ENCODE results near the gene ICAM5. TPM values are rescaled to one million over a fixed set of nuclear protein-coding genes. Genes with fewer than 3 reads are reported as not detected.
"Not testable (repeated sequence)": the region's sequence is repeated elsewhere in the genome, so short reads cannot be mapped to it uniquely, and the experiment has no call there.

Gene ICAM5
- 2.2 to 9.3 TPM (median 8.9 TPM) in 3 replicates for total RNA-seq
- long read RNA-seq, partial matches to known transcripts: 6 of 12 reads
- long read RNA-seq, other reads (novel, unspliced or antisense): 3 of 12 reads

DNA sequence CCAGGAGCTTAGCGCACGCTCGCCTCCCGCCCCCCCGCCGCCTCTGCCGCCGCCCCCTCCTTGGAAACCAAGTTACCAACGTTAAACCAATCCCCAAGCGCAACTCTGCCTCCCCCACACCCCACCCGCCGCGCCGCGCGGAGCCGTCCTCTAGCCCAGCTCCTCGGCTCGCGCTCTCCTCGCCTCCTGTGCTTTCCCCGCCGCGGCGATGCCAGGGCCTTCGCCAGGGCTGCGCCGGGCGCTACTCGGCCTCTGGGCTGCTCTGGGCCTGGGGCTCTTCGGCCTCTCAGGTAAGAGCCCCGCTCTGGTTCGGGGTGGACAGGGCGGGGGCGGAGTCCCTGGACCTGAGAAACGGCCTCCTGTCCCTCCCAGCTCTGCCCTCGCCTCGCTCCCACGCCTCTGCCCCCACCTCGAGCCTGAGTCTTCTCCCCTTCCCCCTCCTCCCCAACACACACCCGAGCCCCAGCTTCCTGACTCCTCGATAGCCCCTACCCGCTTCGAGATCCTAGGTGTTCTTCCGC lies at the start of gene ICAM5:
Gene ICAM5, plus strand, starts transcription at position 117 of the 521 bp plus-strand sequence. Its CDS starts 92 bp downstream, at position 209.
- Mint-ChIP-seq H3K27ac (ENCODE audit: unreplicated experiment) (peak within 1 kb of the TSS; percentile 68), H3K4me3 (ENCODE audit: unreplicated experiment) (peak within 1 kb of the TSS; percentile 83), H3K9me3 (ENCODE audit: low read depth) (no peaks in the 10 kb centered on the region), H3K27me3 (ENCODE audit: low read depth) (peaks cover 48% of the 10 kb centered on the region), H3K36me3 (ENCODE audit: low read depth) (peaks cover 9% of the 10 kb centered on the region), H3K4me1 (ENCODE audit: low read depth) (peaks cover 46% of the 10 kb centered on the region)
- no peak for DNase-seq (ENCODE audit: low spot score)
- TF ChIP-seq, protein P1, sequence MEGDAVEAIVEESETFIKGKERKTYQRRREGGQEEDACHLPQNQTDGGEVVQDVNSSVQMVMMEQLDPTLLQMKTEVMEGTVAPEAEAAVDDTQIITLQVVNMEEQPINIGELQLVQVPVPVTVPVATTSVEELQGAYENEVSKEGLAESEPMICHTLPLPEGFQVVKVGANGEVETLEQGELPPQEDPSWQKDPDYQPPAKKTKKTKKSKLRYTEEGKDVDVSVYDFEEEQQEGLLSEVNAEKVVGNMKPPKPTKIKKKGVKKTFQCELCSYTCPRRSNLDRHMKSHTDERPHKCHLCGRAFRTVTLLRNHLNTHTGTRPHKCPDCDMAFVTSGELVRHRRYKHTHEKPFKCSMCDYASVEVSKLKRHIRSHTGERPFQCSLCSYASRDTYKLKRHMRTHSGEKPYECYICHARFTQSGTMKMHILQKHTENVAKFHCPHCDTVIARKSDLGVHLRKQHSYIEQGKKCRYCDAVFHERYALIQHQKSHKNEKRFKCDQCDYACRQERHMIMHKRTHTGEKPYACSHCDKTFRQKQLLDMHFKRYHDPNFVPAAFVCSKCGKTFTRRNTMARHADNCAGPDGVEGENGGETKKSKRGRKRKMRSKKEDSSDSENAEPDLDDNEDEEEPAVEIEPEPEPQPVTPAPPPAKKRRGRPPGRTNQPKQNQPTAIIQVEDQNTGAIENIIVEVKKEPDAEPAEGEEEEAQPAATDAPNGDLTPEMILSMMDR (IDR thresholded peaks at IDR 0.05): no peak

- not testable (repeated sequence) for DNase-seq (ENCODE audit: low spot score); H3K36me3 Mint-ChIP-seq (ENCODE audit: low read depth); H3K27me3 Mint-ChIP-seq (ENCODE audit: low read depth); H3K4me3 Mint-ChIP-seq (ENCODE audit: unreplicated experiment); H3K27ac Mint-ChIP-seq (ENCODE audit: unreplicated experiment); H3K9me3 Mint-ChIP-seq (ENCODE audit: low read depth)
- H3K4me1 Mint-ChIP-seq (ENCODE audit: low read depth): peaks cover 13% of the 10 kb centered on the region
Observed at GRCh38 chr19:10241826-10242449, 47.8 kb upstream of the ICAM5 start.

GRCh38 chr19:10243606-10244005 lies 46.1 kb upstream of the ICAM5 start:
- peaks cover 5% of the 10 kb centered on the region for H3K4me1 Mint-ChIP-seq (ENCODE audit: low read depth)
- TF ChIP-seq, protein P1 (IDR thresholded peaks at IDR 0.05): no peak
- no peaks in the 10 kb centered on the region for H3K36me3 Mint-ChIP-seq (ENCODE audit: low read depth)
- no peaks in the 10 kb centered on the region for H3K27me3 Mint-ChIP-seq (ENCODE audit: low read depth)
- DNase-seq (ENCODE audit: low spot score): no peak
- no peak overlapping the region for H3K27ac Mint-ChIP-seq (ENCODE audit: unreplicated experiment)
- no peaks in the 10 kb centered on the region for H3K9me3 Mint-ChIP-seq (ENCODE audit: low read depth)
- H3K4me3 Mint-ChIP-seq (ENCODE audit: unreplicated experiment): no peak overlapping the region

GRCh38 chr19:10245189-10245939 lies 44.4 kb upstream of the ICAM5 start:
- TF ChIP-seq, protein P1 (IDR thresholded peaks at IDR 0.05): no peak
- Mint-ChIP-seq H3K36me3 (ENCODE audit: low read depth) (no peaks in the 10 kb centered on the region), H3K9me3 (ENCODE audit: low read depth) (no peaks in the 10 kb centered on the region), H3K27ac (ENCODE audit: unreplicated experiment) (no peak overlapping the region), H3K4me3 (ENCODE audit: unreplicated experiment) (no peak overlapping the region), H3K4me1 (ENCODE audit: low read depth) (peaks cover 6% of the 10 kb centered on the region), H3K27me3 (ENCODE audit: low read depth) (no peaks in the 10 kb centered on the region)
- no peak for DNase-seq (ENCODE audit: low spot score)

GRCh38 chr19:10246511-10246910 lies 43.2 kb upstream of the ICAM5 start:
- TF ChIP-seq, protein P1 (IDR thresholded peaks at IDR 0.05): no peak
- no peak overlapping the region for H3K27ac Mint-ChIP-seq (ENCODE audit: unreplicated experiment)
- no peak for DNase-seq (ENCODE audit: low spot score)
- H3K4me3 Mint-ChIP-seq (ENCODE audit: unreplicated experiment): no peak overlapping the region
- no peaks in the 10 kb centered on the region for H3K36me3 Mint-ChIP-seq (ENCODE audit: low read depth)
- no peaks in the 10 kb centered on the region for H3K9me3 Mint-ChIP-seq (ENCODE audit: low read depth)
- H3K4me1 Mint-ChIP-seq (ENCODE audit: low read depth): peaks cover 10% of the 10 kb centered on the region
- no peaks in the 10 kb centered on the region for H3K27me3 Mint-ChIP-seq (ENCODE audit: low read depth)

All from chondrocyte (in vitro differentiated cells).